GM12878 (cell line): ENCODE results near the gene TRAPPC11.

Source experiments
- POLR2A ChIP-seq: IDR thresholded peaks from 2 replicates; pipeline ENCODE4 v1.6.1; 2011; ENCODE audit warnings: low read depth, mild to moderate bottlenecking, low read length
- POLR2AphosphoS5 ChIP-seq: IDR thresholded peaks from 2 replicates; pipeline ENCODE4 v1.6.1; 2011; ENCODE audit warnings: mild to moderate bottlenecking, low read length, inconsistent platforms
- SREBF2 ChIP-seq: IDR thresholded peaks from 2 replicates; pipeline ENCODE4 v1.6.1; 2012; ENCODE audit warnings: mild to moderate bottlenecking, low read length
- TARDBP ChIP-seq: IDR thresholded peaks from 2 replicates; pipeline ENCODE4 v1.6.1; 2016; ENCODE audit warnings: borderline replicate concordance
- TF ChIP-seq, protein P1 (sequence below): IDR thresholded peaks from 2 replicates; pipeline ENCODE4 v1.6.1; 2012; ENCODE audit warnings: improper control_type of control experiment, low read depth, low read length; ENCODE audit not compliant: insufficient replicate concordance

DNA sequence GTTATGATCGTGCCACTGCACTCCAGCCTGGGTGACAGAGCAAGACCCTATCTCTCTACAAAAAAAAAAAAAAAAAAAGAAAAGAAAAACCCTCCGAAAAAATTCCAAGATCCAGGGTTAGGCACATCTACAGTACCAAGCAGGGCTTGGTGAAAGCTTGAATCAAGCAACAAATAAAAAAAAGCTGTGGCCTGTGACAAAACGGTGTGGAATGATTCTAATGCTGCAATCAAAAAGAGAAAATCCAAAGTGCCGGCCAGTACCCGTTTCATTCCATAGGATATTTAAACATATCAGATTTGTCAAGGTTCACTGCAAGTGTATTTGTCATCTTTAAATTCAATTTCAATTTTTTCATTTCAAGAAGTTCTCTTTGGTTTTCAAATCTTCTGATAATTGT is 20.7 kb upstream of the TRAPPC11 start:
- TF ChIP-seq, protein P1, sequence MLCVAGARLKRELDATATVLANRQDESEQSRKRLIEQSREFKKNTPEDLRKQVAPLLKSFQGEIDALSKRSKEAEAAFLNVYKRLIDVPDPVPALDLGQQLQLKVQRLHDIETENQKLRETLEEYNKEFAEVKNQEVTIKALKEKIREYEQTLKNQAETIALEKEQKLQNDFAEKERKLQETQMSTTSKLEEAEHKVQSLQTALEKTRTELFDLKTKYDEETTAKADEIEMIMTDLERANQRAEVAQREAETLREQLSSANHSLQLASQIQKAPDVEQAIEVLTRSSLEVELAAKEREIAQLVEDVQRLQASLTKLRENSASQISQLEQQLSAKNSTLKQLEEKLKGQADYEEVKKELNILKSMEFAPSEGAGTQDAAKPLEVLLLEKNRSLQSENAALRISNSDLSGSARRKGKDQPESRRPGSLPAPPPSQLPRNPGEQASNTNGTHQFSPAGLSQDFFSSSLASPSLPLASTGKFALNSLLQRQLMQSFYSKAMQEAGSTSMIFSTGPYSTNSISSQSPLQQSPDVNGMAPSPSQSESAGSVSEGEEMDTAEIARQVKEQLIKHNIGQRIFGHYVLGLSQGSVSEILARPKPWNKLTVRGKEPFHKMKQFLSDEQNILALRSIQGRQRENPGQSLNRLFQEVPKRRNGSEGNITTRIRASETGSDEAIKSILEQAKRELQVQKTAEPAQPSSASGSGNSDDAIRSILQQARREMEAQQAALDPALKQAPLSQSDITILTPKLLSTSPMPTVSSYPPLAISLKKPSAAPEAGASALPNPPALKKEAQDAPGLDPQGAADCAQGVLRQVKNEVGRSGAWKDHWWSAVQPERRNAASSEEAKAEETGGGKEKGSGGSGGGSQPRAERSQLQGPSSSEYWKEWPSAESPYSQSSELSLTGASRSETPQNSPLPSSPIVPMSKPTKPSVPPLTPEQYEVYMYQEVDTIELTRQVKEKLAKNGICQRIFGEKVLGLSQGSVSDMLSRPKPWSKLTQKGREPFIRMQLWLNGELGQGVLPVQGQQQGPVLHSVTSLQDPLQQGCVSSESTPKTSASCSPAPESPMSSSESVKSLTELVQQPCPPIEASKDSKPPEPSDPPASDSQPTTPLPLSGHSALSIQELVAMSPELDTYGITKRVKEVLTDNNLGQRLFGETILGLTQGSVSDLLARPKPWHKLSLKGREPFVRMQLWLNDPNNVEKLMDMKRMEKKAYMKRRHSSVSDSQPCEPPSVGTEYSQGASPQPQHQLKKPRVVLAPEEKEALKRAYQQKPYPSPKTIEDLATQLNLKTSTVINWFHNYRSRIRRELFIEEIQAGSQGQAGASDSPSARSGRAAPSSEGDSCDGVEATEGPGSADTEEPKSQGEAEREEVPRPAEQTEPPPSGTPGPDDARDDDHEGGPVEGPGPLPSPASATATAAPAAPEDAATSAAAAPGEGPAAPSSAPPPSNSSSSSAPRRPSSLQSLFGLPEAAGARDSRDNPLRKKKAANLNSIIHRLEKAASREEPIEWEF: no peak
- TF ChIP-seq SREBF2 (no peak), POLR2AphosphoS5 (no peak), POLR2A (no peak), TARDBP (no peak)
